Neural progenitor cell (in vitro differentiated cells): ENCODE data around the gene SQOR. TPM values are rescaled to one million over a fixed set of nuclear protein-coding genes. Genes with fewer than 3 reads are reported as not detected.

Source experiments
- DNase-seq: peaks from one replicate; pipeline ENCODE4 v3.0.0-alpha.2; 2016; ENCODE audit warnings: low spot score
- H2AFZ ChIP-seq: fragments of 200-600 bp; sonication (generic); replicated peaks from 2 replicates; pipeline ENCODE4 v1.6.1; 2016; ENCODE audit warnings: antibody characterized with exemption
- H3F3A ChIP-seq: fragments of 200-600 bp; sonication (generic); 2 replicates; pipeline ENCODE4 v1.6.1; 2016; ENCODE audit warnings: antibody characterized with exemption, low read depth
- H3K27ac ChIP-seq: fragments of 200-600 bp; sonication (generic); 2 replicates; pipeline ENCODE4 v1.5.1; 2016; ENCODE audit warnings: mild to moderate bottlenecking
- H3K27me3 ChIP-seq: fragments of 200-600 bp; sonication (generic); 2 replicates; pipeline ENCODE4 v1.6.1; 2016; ENCODE audit warnings: mild to moderate bottlenecking, moderate library complexity
- H3K36me3 ChIP-seq: fragments of 200-600 bp; sonication (generic); 2 replicates; pipeline ENCODE4 v1.5.1; 2016
- H3K4me1 ChIP-seq: fragments of 200-600 bp; sonication (generic); 2 replicates; pipeline ENCODE4 v1.6.1; 2016; ENCODE audit warnings: mixed run types
- H3K4me2 ChIP-seq: fragments of 200-600 bp; sonication (generic); 2 replicates; pipeline ENCODE4 v1.6.1; 2016
- H3K4me3 ChIP-seq: fragments of 200-600 bp; sonication (generic); 2 replicates; pipeline ENCODE4 v1.5.1; 2016
- H3K79me2 ChIP-seq: fragments of 200-600 bp; sonication (generic); 2 replicates; pipeline ENCODE4 v1.6.1; 2016; ENCODE audit warnings: low read depth
- H3K9ac ChIP-seq: fragments of 200-600 bp; sonication (generic); 2 replicates; pipeline ENCODE4 v1.6.1; 2016
- H3K9me3 ChIP-seq: fragments of 200-600 bp; sonication (generic); 2 replicates; pipeline ENCODE4 v1.5.1; 2016; ENCODE audit warnings: low read depth
- H4K20me1 ChIP-seq: fragments of 200-600 bp; sonication (generic); 2 replicates; pipeline ENCODE4 v1.6.1; 2016; ENCODE audit warnings: low read depth
- H3K27ac Mint-ChIP-seq: 3 replicates; pipeline ENCODE4 v1.8.0; 2021; ENCODE audit warnings: mixed read lengths
- H3K27me3 Mint-ChIP-seq: 2 replicates; pipeline ENCODE4 v1.8.0; 2022; ENCODE audit warnings: low read depth, mild to moderate bottlenecking, inconsistent platforms, moderate library complexity, mixed read lengths; ENCODE audit not compliant: insufficient read depth
- H3K36me3 Mint-ChIP-seq: 3 replicates; pipeline ENCODE4 v1.8.0; 2021; ENCODE audit warnings: mixed read lengths
- H3K4me1 Mint-ChIP-seq: 3 replicates; pipeline ENCODE4 v1.8.0; 2021; ENCODE audit warnings: mixed read lengths
- H3K4me3 Mint-ChIP-seq: 3 replicates; pipeline ENCODE4 v1.8.0; 2021; ENCODE audit warnings: mild to moderate bottlenecking, moderate library complexity, mixed read lengths
- H3K9me3 Mint-ChIP-seq: 3 replicates; pipeline ENCODE4 v1.8.0; 2020; ENCODE audit warnings: mixed read lengths
- EZH2 ChIP-seq: fragments of 200-600 bp; sonication (generic); IDR thresholded peaks from 2 replicates; pipeline ENCODE4 v1.6.1; 2017; ENCODE audit warnings: antibody characterized with exemption, mild to moderate bottlenecking, moderate library complexity
- EZH2phosphoT487 ChIP-seq: fragments of 200-600 bp; sonication (generic); IDR thresholded peaks from 2 replicates; pipeline ENCODE4 v1.6.1; 2017; ENCODE audit warnings: antibody characterized with exemption
- total RNA-seq: library from RNA; depleted of rRNA; stranded (reverse); fragments of >200 nt; gene quantifications from 2 replicates; pipeline ENCODE4 v1.2.3, GENCODE V29; 2015; ENCODE audit warnings: low replicate concordance
- TF ChIP-seq, protein P1 (sequence below): fragments of 200-600 bp; sonication (generic); IDR thresholded peaks from 2 replicates; pipeline ENCODE4 v1.5.1; 2017; ENCODE audit warnings: antibody characterized with exemption, mild to moderate bottlenecking

SQOR gene
- total RNA-seq, 1 donor from 2014 or later = 0.73 TPM

- Mint-ChIP-seq H3K27me3 (peaks cover 4% of the 10 kb centered on the region), H3K9me3 (no peaks in the 10 kb centered on the region), H3K36me3 (no peaks in the 10 kb centered on the region), H3K4me3 (no peak overlapping the region), H3K4me1 (peaks cover 2% of the 10 kb centered on the region), H3K27ac (no peak overlapping the region)
- H3K9ac ChIP-seq = no peak overlapping the region
- DNase-seq = no peak
- H3K4me3 ChIP-seq = no peak overlapping the region
- no peak for TF ChIP-seq EZH2
- TF ChIP-seq, protein P1, sequence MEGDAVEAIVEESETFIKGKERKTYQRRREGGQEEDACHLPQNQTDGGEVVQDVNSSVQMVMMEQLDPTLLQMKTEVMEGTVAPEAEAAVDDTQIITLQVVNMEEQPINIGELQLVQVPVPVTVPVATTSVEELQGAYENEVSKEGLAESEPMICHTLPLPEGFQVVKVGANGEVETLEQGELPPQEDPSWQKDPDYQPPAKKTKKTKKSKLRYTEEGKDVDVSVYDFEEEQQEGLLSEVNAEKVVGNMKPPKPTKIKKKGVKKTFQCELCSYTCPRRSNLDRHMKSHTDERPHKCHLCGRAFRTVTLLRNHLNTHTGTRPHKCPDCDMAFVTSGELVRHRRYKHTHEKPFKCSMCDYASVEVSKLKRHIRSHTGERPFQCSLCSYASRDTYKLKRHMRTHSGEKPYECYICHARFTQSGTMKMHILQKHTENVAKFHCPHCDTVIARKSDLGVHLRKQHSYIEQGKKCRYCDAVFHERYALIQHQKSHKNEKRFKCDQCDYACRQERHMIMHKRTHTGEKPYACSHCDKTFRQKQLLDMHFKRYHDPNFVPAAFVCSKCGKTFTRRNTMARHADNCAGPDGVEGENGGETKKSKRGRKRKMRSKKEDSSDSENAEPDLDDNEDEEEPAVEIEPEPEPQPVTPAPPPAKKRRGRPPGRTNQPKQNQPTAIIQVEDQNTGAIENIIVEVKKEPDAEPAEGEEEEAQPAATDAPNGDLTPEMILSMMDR = no peak
- no peak for TF ChIP-seq EZH2phosphoT487
- no peaks in the 10 kb centered on the region for H3K79me2 ChIP-seq
- H3K27me3 ChIP-seq = peaks cover 41% of the 10 kb centered on the region
- no peaks in the 10 kb centered on the region for H3K36me3 ChIP-seq
- no peaks in the 10 kb centered on the region for H3K9me3 ChIP-seq
- H4K20me1 ChIP-seq = no peaks in the 10 kb centered on the region
- no peak overlapping the region for H2AFZ ChIP-seq
- no peaks in the 10 kb centered on the region for H3K4me1 ChIP-seq
- H3F3A ChIP-seq = no peaks in the 10 kb centered on the region
- H3K27ac ChIP-seq = no peak overlapping the region
- no peak overlapping the region for H3K4me2 ChIP-seq
Observed at GRCh38 chr15:45641374-45641781, 6.5 kb downstream of the SQOR start.

GRCh38 chr15:45641999-45642932 lies 7.4 kb downstream of the SQOR start:
- DNase-seq = no peak

GRCh38 chr15:45644437-45644836 lies 9.6 kb downstream of the SQOR start:
- no peak for DNase-seq
- no peaks in the 10 kb centered on the region for H3K79me2 ChIP-seq
- no peaks in the 10 kb centered on the region for H4K20me1 ChIP-seq
- H3K27ac Mint-ChIP-seq = no peak overlapping the region
- no peaks in the 10 kb centered on the region for H3K36me3 ChIP-seq
- peaks cover 10% of the 10 kb centered on the region for H3K27me3 ChIP-seq
- H3K9me3 ChIP-seq = no peaks in the 10 kb centered on the region
- H3K27ac ChIP-seq = no peak overlapping the region
- H3F3A ChIP-seq = no peaks in the 10 kb centered on the region
- H2AFZ ChIP-seq = no peak overlapping the region
- no peaks in the 10 kb centered on the region for H3K4me1 ChIP-seq
- no peaks in the 10 kb centered on the region for H3K9me3 Mint-ChIP-seq
- H3K9ac ChIP-seq = no peak overlapping the region
- no peaks in the 10 kb centered on the region for H3K36me3 Mint-ChIP-seq
- peaks cover 7% of the 10 kb centered on the region for H3K4me1 Mint-ChIP-seq
- H3K27me3 Mint-ChIP-seq = peaks cover 4% of the 10 kb centered on the region
- H3K4me3 Mint-ChIP-seq = no peak overlapping the region
- no peak overlapping the region for H3K4me2 ChIP-seq
- TF ChIP-seq, protein P1 = no peak
- TF ChIP-seq EZH2phosphoT487 (no peak), EZH2 (no peak)
- H3K4me3 ChIP-seq = no peak overlapping the region

More at GRCh38 chr15:45641999-45642932, 7.4 kb downstream of the SQOR start:
- H3K9me3 Mint-ChIP-seq = no peaks in the 10 kb centered on the region
- Histone ChIP-seq H3K9me3 (no peaks in the 10 kb centered on the region), H3K4me2 (no peak overlapping the region), H3K4me3 (no peak overlapping the region), H3K4me1 (no peaks in the 10 kb centered on the region), H3K27ac (no peak overlapping the region), H3F3A (no peaks in the 10 kb centered on the region), H3K9ac (no peak overlapping the region), H3K79me2 (no peaks in the 10 kb centered on the region), H3K27me3 (peaks cover 32% of the 10 kb centered on the region), H2AFZ (no peak overlapping the region), H4K20me1 (no peaks in the 10 kb centered on the region), H3K36me3 (no peaks in the 10 kb centered on the region)
- TF ChIP-seq, protein P1 = no peak
- TF ChIP-seq EZH2phosphoT487 (no peak), EZH2 (no peak)
- peaks cover 2% of the 10 kb centered on the region for H3K27me3 Mint-ChIP-seq
- no peaks in the 10 kb centered on the region for H3K36me3 Mint-ChIP-seq
- H3K4me1 Mint-ChIP-seq = peaks cover 2% of the 10 kb centered on the region
- no peak overlapping the region for H3K4me3 Mint-ChIP-seq
- no peak overlapping the region for H3K27ac Mint-ChIP-seq
